Fibroblast of mammary gland (primary cell): ENCODE results near the gene FNBP1L.

ENCODE experiments used
- DNase-seq: peaks from one replicate; pipeline ENCODE4 v3.0.0-alpha.2; 2010; ENCODE audit warnings: low read depth
- H3K4me3 ChIP-seq: 2 replicates; pipeline ENCODE4 v1.5.1; 2011; ENCODE audit warnings: low read depth, mild to moderate bottlenecking, low read length, moderate library complexity; ENCODE audit not compliant: control insufficient read depth
- TF ChIP-seq, protein P1 (sequence below): conservative IDR thresholded peaks from 2 replicates; pipeline ENCODE4 v1.5.1; 2011; ENCODE audit warnings: low read depth, low read length, inconsistent platforms; ENCODE audit not compliant: control insufficient read depth, insufficient read depth

FNBP1L gene

DNA sequence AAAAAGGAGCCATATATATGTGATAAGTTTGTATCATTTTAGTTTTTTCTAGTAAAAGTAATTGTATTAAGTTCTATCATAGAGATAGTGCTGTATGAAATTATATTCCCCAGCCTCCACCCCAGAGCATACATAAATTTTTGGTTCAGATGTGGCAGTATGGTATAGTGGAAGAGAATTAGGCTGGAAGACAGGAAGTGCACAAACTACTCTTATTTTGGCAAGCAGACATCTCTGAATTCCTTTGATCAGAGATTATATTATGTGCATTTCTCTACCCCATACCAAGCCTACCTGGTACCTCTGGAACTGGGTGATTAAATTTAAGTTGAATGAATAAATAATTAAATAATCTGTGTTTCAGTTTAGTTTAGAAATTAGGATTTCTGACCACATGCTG is 55.9 kb downstream of the FNBP1L start:
- DNase-seq = no peak
- H3K4me3 ChIP-seq = no peak overlapping the region
- TF ChIP-seq, protein P1, sequence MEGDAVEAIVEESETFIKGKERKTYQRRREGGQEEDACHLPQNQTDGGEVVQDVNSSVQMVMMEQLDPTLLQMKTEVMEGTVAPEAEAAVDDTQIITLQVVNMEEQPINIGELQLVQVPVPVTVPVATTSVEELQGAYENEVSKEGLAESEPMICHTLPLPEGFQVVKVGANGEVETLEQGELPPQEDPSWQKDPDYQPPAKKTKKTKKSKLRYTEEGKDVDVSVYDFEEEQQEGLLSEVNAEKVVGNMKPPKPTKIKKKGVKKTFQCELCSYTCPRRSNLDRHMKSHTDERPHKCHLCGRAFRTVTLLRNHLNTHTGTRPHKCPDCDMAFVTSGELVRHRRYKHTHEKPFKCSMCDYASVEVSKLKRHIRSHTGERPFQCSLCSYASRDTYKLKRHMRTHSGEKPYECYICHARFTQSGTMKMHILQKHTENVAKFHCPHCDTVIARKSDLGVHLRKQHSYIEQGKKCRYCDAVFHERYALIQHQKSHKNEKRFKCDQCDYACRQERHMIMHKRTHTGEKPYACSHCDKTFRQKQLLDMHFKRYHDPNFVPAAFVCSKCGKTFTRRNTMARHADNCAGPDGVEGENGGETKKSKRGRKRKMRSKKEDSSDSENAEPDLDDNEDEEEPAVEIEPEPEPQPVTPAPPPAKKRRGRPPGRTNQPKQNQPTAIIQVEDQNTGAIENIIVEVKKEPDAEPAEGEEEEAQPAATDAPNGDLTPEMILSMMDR = no peak

DNA sequence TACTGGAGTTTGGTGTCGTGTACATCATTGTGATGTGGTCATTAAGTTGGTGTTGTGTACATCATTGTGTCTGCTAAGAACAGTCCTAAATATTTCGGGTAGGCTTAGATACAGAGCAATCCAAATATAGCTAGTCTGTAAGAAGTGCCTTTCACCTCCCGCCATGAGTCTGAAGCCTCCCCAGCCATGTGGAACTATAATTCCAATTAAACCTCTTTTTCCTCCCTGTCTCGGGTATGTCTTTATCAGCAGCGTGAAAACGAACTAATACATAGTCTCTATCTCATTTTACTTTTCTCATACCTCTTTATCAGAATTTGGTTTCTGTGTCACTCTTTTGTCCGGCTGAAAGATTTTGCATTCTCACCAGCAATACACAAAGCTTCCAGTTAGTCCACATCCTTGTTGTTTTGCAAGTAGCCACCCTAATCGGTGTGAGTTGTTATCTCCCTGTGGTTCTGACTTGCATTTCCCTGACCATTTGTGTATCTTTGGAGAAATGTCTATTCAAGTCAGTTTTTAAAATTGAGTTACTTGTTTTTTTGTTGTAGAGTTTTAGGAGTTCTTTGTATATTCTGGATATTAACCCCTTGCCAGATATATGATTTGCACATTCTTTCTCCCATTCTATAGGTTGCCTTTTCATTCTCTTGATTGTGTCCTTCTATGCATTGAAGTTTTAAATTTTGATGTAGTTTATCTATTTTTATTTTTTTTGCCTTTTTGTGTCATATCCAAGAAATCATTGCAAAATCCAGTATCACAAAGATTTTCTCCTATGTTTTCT is 56.5 kb downstream of the FNBP1L start:
- no peak overlapping the region for H3K4me3 ChIP-seq
- DNase-seq = no peak
- TF ChIP-seq, protein P1 = no peak

DNA sequence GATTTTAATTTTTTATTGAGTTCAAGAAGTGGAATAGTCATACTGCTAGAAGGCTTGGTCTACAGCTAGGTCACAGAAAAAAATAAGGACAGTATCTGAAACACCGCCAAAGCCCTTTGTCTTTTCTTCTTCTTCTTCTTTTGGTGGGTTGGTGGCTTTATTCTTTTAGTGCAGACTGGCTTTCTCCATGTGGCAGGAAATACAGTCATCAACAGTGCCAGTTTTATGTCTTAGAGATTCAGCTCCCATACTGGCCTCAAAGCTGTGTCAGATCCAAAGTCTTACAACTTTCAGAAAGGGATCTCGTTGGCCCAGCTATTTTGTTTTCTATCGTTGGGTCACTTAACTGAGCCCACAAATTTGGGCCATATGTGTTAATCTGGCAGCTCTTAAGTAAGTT is 58.2 kb downstream of the FNBP1L start:
- TF ChIP-seq, protein P1 = no peak
- peak; percentile 4 for DNase-seq
- H3K4me3 ChIP-seq = no peak overlapping the region

DNA sequence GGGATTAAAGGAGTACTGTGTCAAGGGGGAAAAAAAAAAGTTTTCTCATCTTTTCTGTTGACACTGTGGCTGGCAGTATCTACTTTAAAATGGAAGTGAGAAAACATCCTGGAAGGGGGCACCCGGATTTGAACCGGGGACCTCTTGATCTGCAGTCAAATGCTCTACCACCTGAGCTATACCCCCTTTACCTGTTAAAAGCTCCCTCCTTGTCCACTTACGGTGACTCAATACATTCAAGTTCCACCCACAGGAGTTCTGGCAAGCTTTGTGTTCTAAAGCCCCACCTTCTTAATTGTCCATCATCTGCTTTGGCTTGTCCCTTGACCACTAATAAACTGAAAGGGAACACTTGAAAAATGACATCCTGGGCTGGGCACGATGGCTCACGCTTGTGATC is 68.2 kb downstream of the FNBP1L start:
- DNase-seq = peak; percentile 8

DNA sequence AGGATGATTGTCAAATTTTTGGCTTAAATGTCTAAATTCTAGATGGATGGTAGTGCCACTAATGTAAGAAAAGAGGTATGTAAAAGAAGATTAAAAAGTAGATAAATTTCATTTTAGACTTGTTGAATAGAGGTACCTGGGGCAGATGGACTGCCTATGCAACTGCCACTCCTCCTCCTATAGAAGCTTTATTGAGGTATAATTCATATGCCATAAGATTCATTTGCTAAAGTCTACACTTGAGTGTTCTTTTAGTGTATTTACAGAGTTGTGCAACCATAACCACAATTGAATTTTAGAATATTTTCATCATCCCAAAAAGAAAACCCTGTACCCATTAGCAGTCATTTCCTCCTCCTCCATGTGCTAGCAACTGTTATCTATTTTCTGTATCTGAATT is 70.6 kb downstream of the FNBP1L start:
- no peak overlapping the region for H3K4me3 ChIP-seq
- no peak for DNase-seq
- TF ChIP-seq, protein P1 = no peak

More for the DNA sequence above, 68.2 kb downstream of the FNBP1L start:
- TF ChIP-seq, protein P1 = no peak
- H3K4me3 ChIP-seq = no peak overlapping the region

DNA sequence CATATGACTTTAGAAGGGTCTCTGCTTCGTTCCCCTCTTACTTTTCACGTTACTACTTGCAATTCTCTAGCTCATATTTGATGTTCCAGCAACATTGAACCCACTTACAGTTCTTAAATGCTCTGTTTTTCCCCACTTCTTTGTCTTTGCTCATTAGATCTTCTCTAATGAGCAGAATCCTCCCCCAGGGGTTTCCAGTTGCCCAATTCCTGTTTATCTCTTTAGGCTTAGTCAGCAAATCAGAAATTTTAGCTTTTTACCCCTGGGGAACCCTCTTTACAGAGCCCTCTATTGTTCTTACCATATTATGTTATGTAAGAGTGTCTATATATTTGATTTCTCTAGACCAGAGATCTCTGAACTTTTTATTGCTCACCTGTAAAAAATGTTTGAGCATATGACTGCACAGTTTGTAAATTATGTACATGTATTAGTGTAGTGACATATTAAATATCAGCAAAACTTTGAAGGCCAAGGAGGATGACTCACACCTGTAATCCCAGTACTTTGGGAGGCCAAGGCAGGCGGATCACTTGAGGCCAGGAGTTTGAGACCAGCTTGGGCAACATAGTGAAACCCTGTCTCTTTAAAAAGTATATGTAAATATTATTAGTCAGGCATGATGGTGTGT is 71.4 kb downstream of the FNBP1L start:
- TF ChIP-seq, protein P1 = no peak
- DNase-seq = peak; percentile 55
- H3K4me3 ChIP-seq = no peak overlapping the region

DNA sequence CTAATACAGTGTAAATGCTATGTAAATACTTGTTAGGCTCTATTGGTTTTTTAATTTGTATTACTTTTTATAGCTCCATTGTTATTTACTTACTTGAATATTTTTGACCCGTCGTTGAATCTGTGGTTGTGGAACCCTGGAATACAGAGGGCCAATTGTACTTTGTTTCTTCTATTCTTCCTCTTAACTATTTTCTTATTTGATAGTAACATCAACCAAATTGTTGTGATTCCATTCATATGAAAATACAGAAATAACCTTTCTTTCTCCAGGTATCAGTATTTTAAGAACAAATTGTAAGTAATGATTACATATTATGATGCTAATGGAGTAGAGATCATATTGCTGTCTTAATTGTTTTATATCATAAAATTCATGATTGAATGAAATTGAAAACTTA is 73.7 kb downstream of the FNBP1L start:
- no peak overlapping the region for H3K4me3 ChIP-seq
- no peak for DNase-seq
- TF ChIP-seq, protein P1 = no peak
